ENCODE data around the gene TOP1. TPM values are rescaled to one million over a fixed set of nuclear protein-coding genes. Genes with fewer than 3 reads are reported as not detected.

TOP1 gene
- total RNA-seq, 1 experiment from 2014 or later: 29.1 TPM

DNA sequence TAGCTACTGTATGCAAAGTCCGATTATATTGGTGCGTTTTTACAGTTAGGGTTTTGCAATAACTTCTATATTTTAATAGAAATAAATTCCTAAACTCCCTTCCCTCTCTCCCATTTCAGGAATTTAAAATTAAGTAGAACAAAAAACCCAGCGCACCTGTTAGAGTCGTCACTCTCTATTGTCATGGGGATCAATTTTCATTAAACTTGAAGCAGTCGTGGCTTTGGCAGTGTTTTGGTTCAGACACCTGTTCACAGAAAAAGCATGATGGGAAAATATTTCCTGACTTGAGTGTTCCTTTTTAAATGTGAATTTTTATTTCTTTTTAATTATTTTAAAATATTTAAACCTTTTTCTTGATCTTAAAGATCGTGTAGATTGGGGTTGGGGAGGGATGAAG, 95.0 kb downstream of the TOP1 start:
- H3K27me3 ChIP-seq (ENCODE audit: low read length): no peaks in the 10 kb centered on the region
- H3K4me2 ChIP-seq (ENCODE audit: low read length): no peak overlapping the region
- peaks cover 19% of the 10 kb centered on the region for H3K4me1 ChIP-seq (ENCODE audit: insufficient read depth, low read length)
- H3K4me3 ChIP-seq (ENCODE audit: low read length): no peak overlapping the region
- intact Hi-C loops (cut with micrococcal nuclease): no loop called here
- DNase-seq: no peak
- ChIA-PET POLR2A (ENCODE audit: unreplicated experiment) (no interaction called here), CTCF (no interaction called here)
- no TSS peak for BruUV-seq (replicated peaks)
- H3K9ac ChIP-seq (ENCODE audit: low read length): no peak overlapping the region
- no peak overlapping the region for H3K27ac ChIP-seq (ENCODE audit: low read length)
- H3K9me3 ChIP-seq (ENCODE audit: low read length): no peaks in the 10 kb centered on the region
- ATAC-seq: no peak
- 0 out of 2 replicates have a peak, but pooled peaks cover 2% of the 10 kb centered on the region for H4K20me1 ChIP-seq (ENCODE audit: low read length)
- TF ChIP-seq CTCF (conservative IDR thresholded peaks at IDR 0.05; ENCODE audit: low read depth, low read length): no peak
- TF ChIP-seq EZH2 (IDR thresholded peaks at IDR 0.05; ENCODE audit: low read length, unreplicated experiment): no peak
- no peak for TF ChIP-seq EZH2phosphoT487 (IDR thresholded peaks at IDR 0.05; ENCODE audit: borderline replicate concordance, low read length)
- H3F3A ChIP-seq (ENCODE audit: low read length, unreplicated experiment): peaks cover 10% of the 10 kb centered on the region
- no peaks in the 10 kb centered on the region for H3K9me2 ChIP-seq (replicated peaks; ENCODE audit: low read length)
- H3K79me2 ChIP-seq (ENCODE audit: low read length): no peaks in the 10 kb centered on the region
- peaks cover 63% of the 10 kb centered on the region for H3K36me3 ChIP-seq (ENCODE audit: low read depth, low read length)
- no peak overlapping the region for H2AFZ ChIP-seq (ENCODE audit: low read length)

DNA sequence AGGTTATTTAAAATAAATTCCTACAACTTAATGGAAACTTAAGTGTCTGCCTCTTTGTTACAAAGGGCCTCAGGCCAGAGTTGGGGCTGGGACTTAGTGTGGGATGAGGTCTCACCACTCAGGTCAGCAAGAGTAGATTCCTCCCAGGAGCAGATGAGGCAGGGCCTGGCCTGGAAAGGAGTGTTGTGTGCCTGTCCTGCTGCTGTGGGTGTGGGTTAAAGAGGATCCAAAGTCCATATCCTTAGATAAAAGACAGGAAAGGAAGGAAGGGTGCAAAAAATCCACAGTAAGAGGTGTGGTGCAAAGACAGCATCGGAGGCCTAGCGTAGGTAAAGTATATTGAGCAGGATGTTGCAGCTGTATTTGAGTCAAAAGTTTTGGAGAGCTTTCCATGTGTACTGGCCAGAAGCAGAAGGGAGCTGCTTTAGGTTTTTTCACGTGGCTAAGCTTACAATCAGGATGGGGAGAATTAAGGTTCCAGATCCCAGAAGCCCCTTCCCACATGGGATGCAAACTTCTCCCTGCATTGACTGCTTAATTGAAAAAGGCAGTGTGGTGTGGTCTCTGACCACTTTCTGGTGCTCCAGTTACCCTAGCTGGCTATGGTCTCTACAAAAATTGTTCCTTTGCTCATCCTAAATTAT, 96.0 kb downstream of the TOP1 start:
- Histone ChIP-seq H3K4me1 (ENCODE audit: insufficient read depth, low read length) (peaks cover 10% of the 10 kb centered on the region), H3K27me3 (ENCODE audit: low read length) (no peaks in the 10 kb centered on the region), H3K27ac (ENCODE audit: low read length) (no peak overlapping the region), H3K79me2 (ENCODE audit: low read length) (no peaks in the 10 kb centered on the region), H3K9ac (ENCODE audit: low read length) (no peak overlapping the region), H3K4me3 (ENCODE audit: low read length) (no peak overlapping the region), H3K36me3 (ENCODE audit: low read depth, low read length) (peaks cover 58% of the 10 kb centered on the region), H2AFZ (ENCODE audit: low read length) (no peak overlapping the region), H3K9me2 (replicated peaks; ENCODE audit: low read length) (no peaks in the 10 kb centered on the region), H4K20me1 (ENCODE audit: low read length) (no peaks in the 10 kb centered on the region), H3F3A (ENCODE audit: low read length, unreplicated experiment) (peaks cover under 1% of the 10 kb centered on the region), H3K4me2 (ENCODE audit: low read length) (no peak overlapping the region), H3K9me3 (ENCODE audit: low read length) (no peaks in the 10 kb centered on the region)
- DNase-seq (no peak), ATAC-seq (no peak)
- no peak for TF ChIP-seq CTCF (conservative IDR thresholded peaks at IDR 0.05; ENCODE audit: low read depth, low read length)
- TF ChIP-seq EZH2phosphoT487 (IDR thresholded peaks at IDR 0.05; ENCODE audit: borderline replicate concordance, low read length): no peak
- TF ChIP-seq EZH2 (IDR thresholded peaks at IDR 0.05; ENCODE audit: low read length, unreplicated experiment): no peak
- intact Hi-C loops (cut with micrococcal nuclease): no loop called here
- CTCF ChIA-PET: no interaction called here
- no TSS peak for BruUV-seq (replicated peaks)
- POLR2A ChIA-PET (ENCODE audit: unreplicated experiment): no interaction called here

Data from PC-3 (cell line).